ENCODE results near the gene ARID5B.

Gene ARID5B

DNA sequence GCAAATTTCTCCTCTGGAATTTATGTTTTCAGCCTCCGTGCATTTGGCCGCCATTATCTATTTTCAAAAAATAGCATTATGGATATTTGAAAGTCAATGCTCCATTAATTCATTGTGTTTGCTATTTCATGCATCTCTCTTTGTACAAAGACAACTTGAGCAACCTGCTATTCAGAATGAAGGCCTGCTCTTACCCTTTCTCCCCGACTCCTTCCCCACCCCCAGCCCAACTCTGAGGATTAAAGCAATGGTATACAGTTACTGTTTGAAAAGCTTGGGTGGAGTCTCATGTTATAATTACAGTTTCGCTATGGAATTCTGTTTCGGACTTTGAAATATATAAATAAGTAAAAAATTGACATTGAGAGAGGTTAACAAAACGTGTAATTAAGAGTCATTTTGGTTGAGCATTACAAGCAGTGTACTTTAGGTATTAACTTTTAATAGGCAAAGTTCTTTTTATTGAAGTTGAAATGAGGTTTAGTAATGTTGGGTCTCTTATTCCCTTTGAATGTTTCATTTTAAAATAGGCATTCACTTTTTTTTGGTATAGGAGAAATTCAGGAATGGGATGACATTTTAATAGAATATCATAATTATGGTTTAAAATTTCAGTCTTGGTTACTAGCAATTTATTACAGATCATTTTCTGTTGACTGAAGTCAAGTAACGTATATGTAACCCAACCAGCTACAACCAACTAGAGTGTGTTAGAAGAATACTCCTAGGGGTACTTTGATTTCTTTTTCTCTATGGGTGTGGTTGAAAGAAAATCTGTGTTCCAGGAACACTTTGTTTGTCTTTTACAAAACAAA, 93.1 kb downstream of the ARID5B start:
- no peak for DNase-seq

- no peak for DNase-seq
These were observed 93.7 kb downstream of the ARID5B start for GRCh38 chr10:61995220-61995503.

DNA sequence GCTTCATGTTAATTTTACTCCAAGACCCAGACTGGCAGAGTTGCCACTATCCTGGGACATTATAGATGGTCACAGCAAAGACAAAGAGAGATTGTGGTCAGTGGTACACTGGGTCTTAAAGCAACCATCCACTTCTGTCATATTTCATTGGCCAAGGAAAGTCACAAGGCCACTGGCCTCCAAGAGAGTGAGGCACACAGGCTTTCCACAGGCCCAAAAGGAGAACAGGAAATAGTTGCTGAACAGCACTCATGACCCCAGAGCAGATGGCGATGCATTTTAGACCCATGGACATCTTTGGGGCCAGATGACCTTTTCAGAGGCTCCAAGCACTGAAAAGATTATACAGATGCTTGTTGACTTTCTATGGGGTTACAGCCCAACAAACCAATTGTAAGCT, 97.4 kb downstream of the ARID5B start:
- no peak for DNase-seq

GRCh38 chr10:62000037-62000603, 98.6 kb downstream of the ARID5B start:
- no peak for DNase-seq

- no peak for DNase-seq
These were observed 99.2 kb downstream of the ARID5B start for GRCh38 chr10:62000726-62001125.

DNA sequence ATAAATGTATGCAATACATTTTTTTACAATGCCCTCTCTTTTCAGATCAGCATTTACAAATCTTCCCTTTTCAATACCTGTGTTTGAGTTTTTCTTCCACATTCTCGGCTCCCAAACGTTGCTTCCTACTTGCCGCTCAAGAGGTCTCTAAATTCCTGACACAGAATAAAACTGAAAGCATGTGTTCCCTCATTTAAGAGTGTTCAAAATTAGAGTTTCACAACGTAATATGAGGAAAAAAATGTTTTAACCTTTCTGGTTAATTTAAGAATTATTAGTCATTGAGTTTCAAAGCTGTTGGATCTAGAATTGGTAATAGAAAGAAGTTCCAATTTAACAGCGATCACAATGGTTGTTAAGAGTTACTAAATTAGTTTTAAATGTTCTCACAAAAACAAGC, 100.4 kb downstream of the ARID5B start:
- no peak for DNase-seq

DNA sequence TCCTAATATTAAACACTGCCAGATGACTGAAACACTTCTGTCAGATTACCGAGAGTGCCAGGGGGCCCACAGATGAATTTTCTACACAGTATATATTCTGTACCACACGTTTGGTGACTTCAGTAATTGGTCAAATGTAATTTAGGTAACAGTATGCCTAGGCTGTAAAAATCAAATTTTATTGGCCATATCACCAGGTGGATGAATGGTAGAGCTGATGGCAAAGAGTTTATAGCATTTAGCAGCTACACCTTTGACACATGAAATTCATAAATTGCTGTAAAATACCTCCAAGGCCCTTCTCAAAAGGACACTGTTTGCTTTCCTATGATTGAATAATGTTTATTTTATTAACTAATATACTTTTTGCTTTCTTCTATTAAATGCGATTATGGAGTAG, 101.3 kb downstream of the ARID5B start:
- DNase-seq = no peak

DNA sequence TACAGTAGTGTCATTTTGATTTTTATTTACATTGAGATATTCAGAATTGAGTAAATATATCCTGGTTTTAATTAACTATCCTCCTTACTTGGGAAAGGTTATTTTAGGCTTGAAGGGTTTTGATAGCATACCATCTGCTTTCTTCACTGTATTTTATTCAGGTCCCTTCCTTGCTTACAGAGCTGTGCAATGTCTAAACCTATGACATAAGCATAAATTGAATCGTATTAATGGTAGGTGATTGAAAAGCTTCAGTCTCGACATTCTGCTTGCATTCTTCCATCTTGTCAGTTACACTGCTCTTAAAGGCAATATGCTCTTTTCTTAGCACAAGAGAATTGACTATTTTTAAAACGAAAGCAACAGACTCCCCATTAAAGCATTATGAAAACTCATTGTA, 102.5 kb downstream of the ARID5B start:
- DNase-seq = no peak

- DNase-seq = no peak
These were observed 103.8 kb downstream of the ARID5B start for GRCh38 chr10:62005281-62005680.

- DNase-seq = no peak
These were observed 104.2 kb downstream of the ARID5B start for GRCh38 chr10:62005687-62006086.

- no peak for DNase-seq
These were observed 105.6 kb downstream of the ARID5B start for GRCh38 chr10:62007145-62007544.

- no peak for DNase-seq
These were observed 106.7 kb downstream of the ARID5B start for GRCh38 chr10:62008196-62008595.

DNA sequence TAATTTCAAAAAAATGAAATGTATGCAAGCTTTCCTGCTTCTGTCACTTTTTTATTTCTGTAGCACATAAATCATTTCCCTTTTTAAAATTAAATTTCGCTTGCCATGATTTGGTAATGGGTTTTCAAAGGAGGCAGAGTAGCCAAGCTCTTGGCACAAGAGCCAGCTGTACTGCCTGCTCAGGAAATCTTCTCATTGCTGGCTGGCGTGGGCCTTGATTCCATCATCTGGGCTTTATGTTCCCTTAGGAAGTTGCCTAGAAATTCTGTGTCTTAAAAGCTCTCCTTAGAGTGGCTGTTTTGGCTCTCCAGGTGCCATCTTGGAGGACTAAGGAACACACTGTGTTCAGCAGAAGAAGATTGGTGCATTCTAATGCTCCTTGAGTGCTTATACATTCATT, 107.4 kb downstream of the ARID5B start:
- no peak for DNase-seq

DNA sequence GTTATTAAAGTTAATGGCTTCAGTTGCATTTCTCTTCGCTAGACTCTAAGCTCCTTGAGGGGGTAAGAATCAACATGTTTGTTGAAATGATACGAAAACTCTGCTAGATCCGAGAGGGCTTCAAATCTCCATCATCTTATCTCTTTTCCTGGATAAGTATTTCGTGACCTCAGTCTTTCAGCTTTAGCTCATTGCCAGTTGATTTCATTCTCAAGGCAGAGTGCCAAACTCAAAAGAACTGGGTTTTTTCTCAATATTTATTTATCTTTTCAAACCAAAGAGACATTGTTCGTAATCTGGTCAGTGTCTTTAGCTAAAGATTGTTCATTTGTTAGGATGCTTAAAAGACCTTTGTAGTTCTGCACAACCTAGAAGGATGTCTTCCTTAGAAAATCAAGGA, 108.9 kb downstream of the ARID5B start:
- no peak for DNase-seq

GRCh38 chr10:62011558-62011957, 110.1 kb downstream of the ARID5B start:
- DNase-seq = no peak

- DNase-seq = no peak
These were observed 110.8 kb downstream of the ARID5B start for GRCh38 chr10:62012318-62012717.

- DNase-seq = no peak
These were observed 113.0 kb downstream of the ARID5B start for GRCh38 chr10:62014510-62014909.

GRCh38 chr10:62015994-62016393, 114.5 kb downstream of the ARID5B start:
- DNase-seq = no peak

GRCh38 chr10:62016623-62017490, 115.4 kb downstream of the ARID5B start:
- no peak for DNase-seq

DNA sequence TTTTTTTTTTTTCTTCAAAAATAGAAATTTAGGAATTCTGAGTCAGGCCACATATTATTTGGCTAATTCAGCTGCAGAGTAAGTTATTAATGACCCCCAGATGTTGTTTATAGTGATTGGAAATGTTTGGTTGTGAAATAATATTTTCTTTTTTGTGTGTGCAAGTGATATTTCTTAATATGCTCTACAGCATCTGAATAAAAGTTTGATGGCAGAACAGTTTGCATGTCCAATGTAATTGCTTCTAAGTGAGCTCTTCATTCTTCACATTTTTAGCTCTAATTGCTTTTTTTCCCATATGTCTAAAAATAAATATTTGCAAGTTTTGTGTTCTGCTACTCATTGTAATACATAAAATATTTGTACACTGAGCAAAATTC, 116.0 kb downstream of the ARID5B start:
- DNase-seq = no peak

DNA sequence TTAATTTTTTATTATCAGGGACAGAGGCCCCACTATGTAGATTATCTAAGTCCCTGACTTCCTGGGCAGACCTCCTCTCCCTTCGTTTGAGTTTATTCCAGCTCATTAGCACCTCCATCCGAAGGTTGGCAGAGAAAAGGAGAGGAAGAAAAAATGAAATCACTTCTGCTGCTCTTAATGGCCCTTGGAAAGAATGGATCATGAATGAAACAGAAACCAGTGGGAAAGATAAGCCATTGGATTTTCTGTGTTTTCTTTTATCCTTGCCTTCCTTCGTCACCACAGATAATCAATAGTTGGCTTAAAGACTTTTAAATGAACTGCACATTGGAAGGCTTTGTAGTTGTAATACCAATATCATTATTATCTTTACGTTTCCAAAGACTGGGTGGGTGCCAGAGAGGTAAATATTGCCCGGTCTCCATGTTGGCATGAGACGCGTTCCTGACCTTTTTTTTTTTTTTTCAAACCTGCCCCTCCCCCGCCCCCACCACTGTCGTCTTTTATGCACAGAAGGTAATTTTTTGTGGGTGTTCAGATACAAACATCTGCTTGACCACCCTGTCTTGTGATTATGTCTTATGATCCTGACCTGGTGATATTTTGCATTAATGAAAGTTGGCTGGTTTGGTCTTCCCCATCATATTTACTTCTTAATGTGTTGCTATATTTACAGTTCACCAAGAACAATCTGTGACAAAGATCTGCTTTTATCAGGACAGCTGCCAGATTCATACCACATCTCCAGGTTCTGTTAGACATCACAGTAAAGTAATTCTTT, 116.8 kb downstream of the ARID5B start:
- DNase-seq = no peak

- DNase-seq = no peak
These were observed 117.7 kb downstream of the ARID5B start for GRCh38 chr10:62019013-62019684.

All from stimulated activated CD4-positive, alpha-beta T cell treated with anti-CD3 and anti-CD28 coated beads, Interleukin-4, amount 100 ng/mL, for 1 hour (primary cell).